HCT116 (cell line): ENCODE measurements around the gene ST6GALNAC5. TPM values are rescaled to one million over a fixed set of nuclear protein-coding genes. Genes with fewer than 3 reads are reported as not detected.
A peak's percentile ranks its signal among the peaks of the same experiment; 100 is the strongest.

ENCODE experiments used
- ATAC-seq: fragments of 200-7000 bp; cut with Tn5 transposase; 2 replicates; pipeline ENCODE4 v1.9.1; 2020; ENCODE audit warnings: mild to moderate bottlenecking, moderate library complexity
- BruUV-seq: library from RNA; stranded (reverse); fragments of 400-500 nt; replicated peaks from 2 replicates; lab custom pipeline; 2021; lab: Mats Ljungman, UMichigan
- CTCF ChIA-PET: fragments of 300-600 bp; sonication (Branson Sonifier 250); formaldehyde crosslinking; loops from one replicate; lab custom pipeline; 2021; ENCODE audit warnings: antibody characterized with exemption; lab: Charles Lee
- POLR2A ChIA-PET: fragments of 300-600, 350-600 bp; sonication (Branson Sonifier 250); formaldehyde crosslinking; loops from one replicate; lab custom pipeline; 2021; ENCODE audit warnings: antibody characterized with exemption; lab: Charles Lee
- RAD21 ChIA-PET, 2 experiments: fragments of 300-600 bp; sonication (Branson Sonifier 250); formaldehyde crosslinking; loops; one replicate each; lab custom pipeline; 2023; ENCODE audit warnings: low total read pairs in 2 of 2; ENCODE audit not compliant: uncharacterized antibody in 2 of 2, unreplicated experiment in 2 of 2, low non-redundant PET in 1 of 2; lab: Charles Lee
- DNase-seq: peaks from one replicate; pipeline ENCODE4 v3.0.0-alpha.2; 2010; ENCODE audit warnings: low read depth, low spot score
- H2AFZ ChIP-seq: fragments of 200-600 bp; shearing (Covaris generic), sonication (generic); 2 replicates; pipeline ENCODE4 v1.6.1; 2017; ENCODE audit warnings: low read depth, mixed run types, mixed read lengths, antibody characterized with exemption, low read length; ENCODE audit not compliant: poor library complexity, severe bottlenecking
- H3K27ac ChIP-seq: 2 replicates; pipeline ENCODE4 v1.5.1; 2012; ENCODE audit warnings: low read depth, low read length
- H3K27me3 ChIP-seq: fragments of 200-600 bp; sonication (generic); 2 replicates; pipeline ENCODE4 v1.6.1; 2016; ENCODE audit warnings: mixed run types, low read length, mixed read lengths; ENCODE audit not compliant: insufficient read depth
- H3K36me3 ChIP-seq, 2 experiments: fragments of 200-500 bp in 1 of 2; fragments of 200-600 bp in 1 of 2; sonication (Bioruptor generic) in 1 of 2; sonication (generic) in 1 of 2; 2 replicates each; pipeline versions ENCODE4 v1.5.1 to v1.6.1; 2014 to 2016; ENCODE audit warnings: low read length in 2 of 2, inconsistent platforms in 1 of 2, mixed read lengths in 1 of 2, mixed run types in 1 of 2; ENCODE audit not compliant: insufficient read depth in 2 of 2, control insufficient read depth in 1 of 2
- H3K4me1 ChIP-seq, 2 experiments: fragments of 200-600 bp in 1 of 2; sonication (generic) in 1 of 2; 2 replicates each; pipeline versions ENCODE4 v1.5.1 to v1.6.1; 2012 to 2017; ENCODE audit warnings: low read length in 2 of 2, inconsistent platforms in 1 of 2, mild to moderate bottlenecking in 1 of 2, mixed read lengths in 1 of 2, mixed run types in 1 of 2, moderate library complexity in 1 of 2; ENCODE audit not compliant: insufficient read depth in 2 of 2, control insufficient read depth in 1 of 2
- H3K4me2 ChIP-seq: fragments of 200-600 bp; sonication (generic); 2 replicates; pipeline ENCODE4 v1.6.1; 2017; ENCODE audit warnings: mixed run types, low read length, mixed read lengths
- H3K4me3 ChIP-seq, 2 experiments: fragments of 200-600 bp in 1 of 2; sonication (generic) in 1 of 2; replicated peaks in 1 of 2; 2 replicates each; pipeline ENCODE4 v1.5.1; 2011 to 2016; ENCODE audit warnings: low read length in 2 of 2, control low read depth in 1 of 2, low read depth in 1 of 2, mild to moderate bottlenecking in 1 of 2, mixed read lengths in 1 of 2, mixed run types in 1 of 2
- H3K79me2 ChIP-seq: fragments of 200-600 bp; sonication (generic); 2 replicates; pipeline ENCODE4 v1.6.1; 2017; ENCODE audit warnings: mild to moderate bottlenecking, mixed run types, low read length, moderate library complexity, mixed read lengths; ENCODE audit not compliant: insufficient read depth
- H3K9ac ChIP-seq: fragments of 200-600 bp; sonication (generic); 2 replicates; pipeline ENCODE4 v1.6.1; 2016; ENCODE audit warnings: low read length, mixed read lengths
- H3K9me2 ChIP-seq: fragments of 200-600 bp; sonication (generic), shearing (Covaris generic); 2 replicates; pipeline ENCODE4 v1.6.1; 2017; ENCODE audit warnings: mixed run types, mild to moderate bottlenecking, moderate library complexity; ENCODE audit not compliant: insufficient read depth
- H3K9me3 ChIP-seq, 2 experiments: fragments of 200-500 bp in 1 of 2; fragments of 200-600 bp in 1 of 2; sonication (Bioruptor generic) in 1 of 2; sonication (generic) in 1 of 2; 2 replicates each; pipeline ENCODE4 v1.6.1; 2014 to 2017; ENCODE audit warnings: low read length in 2 of 2, mixed read lengths in 2 of 2, inconsistent platforms in 1 of 2, low read depth in 1 of 2, mild to moderate bottlenecking in 1 of 2, mixed run types in 1 of 2, moderate library complexity in 1 of 2; ENCODE audit not compliant: control insufficient read depth in 1 of 2, insufficient read depth in 1 of 2
- H4K20me1 ChIP-seq: fragments of 200-600 bp; sonication (generic), shearing (Covaris generic); 2 replicates; pipeline ENCODE4 v1.6.1; 2017; ENCODE audit warnings: mixed run types, mild to moderate bottlenecking, moderate library complexity; ENCODE audit not compliant: insufficient read depth
- EZH2phosphoT487 ChIP-seq: fragments of 200-600 bp; IDR thresholded peaks from 2 replicates; pipeline ENCODE4 v1.6.1; 2018; ENCODE audit warnings: antibody characterized with exemption, borderline replicate concordance
- FOSL1 ChIP-seq: IDR thresholded peaks from 2 replicates; pipeline ENCODE4 v1.6.1; 2012; ENCODE audit warnings: low read depth
- JUND ChIP-seq: IDR thresholded peaks from 2 replicates; pipeline ENCODE4 v1.6.1; 2012
- POLR2AphosphoS5 ChIP-seq: IDR thresholded peaks from 2 replicates; pipeline ENCODE4 v1.6.1; 2011; ENCODE audit warnings: mild to moderate bottlenecking, low read depth, low read length, moderate library complexity
- REST ChIP-seq: IDR thresholded peaks from 2 replicates; pipeline ENCODE4 v1.6.1; 2012; ENCODE audit warnings: low read depth
- TCF7L2 ChIP-seq: IDR thresholded peaks from 2 replicates; pipeline ENCODE4 v1.7.0; 2011; ENCODE audit warnings: borderline replicate concordance, inconsistent platforms; ENCODE audit not compliant: insufficient read depth, insufficient read length; ENCODE audit errors: extremely low read depth
- intact Hi-C: fragments of 100-400 bp; cut with micrococcal nuclease; formaldehyde crosslinking; loops from 2 replicates; pipeline ENCODE4 v1.10.0; 2022
- total RNA-seq: library from RNA; stranded (reverse); gene quantifications from one replicate; pipeline ENCODE4 v1.2.1, GENCODE V29; 2021; ENCODE audit not compliant: unreplicated experiment

The ST6GALNAC5 gene
- total RNA-seq, 1 experiment from 2014 or later, result 1.2 TPM

- no TSS peak for BruUV-seq
- no peaks in the 10 kb centered on the region for H3K9me2 ChIP-seq
- H3K4me2 ChIP-seq, result no peak overlapping the region
- ATAC-seq (no peak), DNase-seq (no peak)
- no peak for TF ChIP-seq TCF7L2
- peak; percentile 65 for TF ChIP-seq REST
- no peak overlapping the region for H3K9ac ChIP-seq
- H3K4me1 ChIP-seq, result peaks cover 0 to 7% of the 10 kb centered on the region in 2 experiments; a peak in 2 of 4 replicates
- no peaks in the 10 kb centered on the region for H3K9me3 ChIP-seq
- no peaks in the 10 kb centered on the region for H3K36me3 ChIP-seq
- intact Hi-C loops, result no loop called here
- H3K4me3 ChIP-seq, result no peak overlapping the region
- no peak overlapping the region for H2AFZ ChIP-seq
- CTCF ChIA-PET, result no interaction called here
- POLR2A ChIA-PET, result no interaction called here
- no peaks in the 10 kb centered on the region for H4K20me1 ChIP-seq
- H3K27me3 ChIP-seq, result no peaks in the 10 kb centered on the region
- H3K79me2 ChIP-seq, result no peaks in the 10 kb centered on the region
- no peak overlapping the region for H3K27ac ChIP-seq
- RAD21 ChIA-PET, result no interaction called here
Observed at GRCh38 chr1:77063118-77063517, 195.8 kb downstream of the ST6GALNAC5 start.

GRCh38 chr1:77064246-77064645 is 197.0 kb downstream of the ST6GALNAC5 start:
- Histone ChIP-seq H3K27ac (no peak overlapping the region), H3K27me3 (no peaks in the 10 kb centered on the region), H3K79me2 (no peaks in the 10 kb centered on the region), H3K9me2 (no peaks in the 10 kb centered on the region), H4K20me1 (no peaks in the 10 kb centered on the region), H3K4me3 (no peak overlapping the region), H2AFZ (no peak overlapping the region), H3K4me1 (peaks cover 0 to 9% of the 10 kb centered on the region in 2 experiments; a peak in 2 of 4 replicates), H3K36me3 (no peaks in the 10 kb centered on the region), H3K9ac (no peak overlapping the region), H3K9me3 (no peaks in the 10 kb centered on the region), H3K4me2 (no peak overlapping the region)
- DNase-seq, result no peak
- intact Hi-C loops, result no loop called here
- CTCF ChIA-PET, result no interaction called here
- TF ChIP-seq JUND (no peak), POLR2AphosphoS5 (no peak), EZH2phosphoT487 (no peak), FOSL1 (no peak)
- POLR2A ChIA-PET, result no interaction called here
- no peak for ATAC-seq
- no TSS peak for BruUV-seq
- RAD21 ChIA-PET, result no interaction called here
